GM21529 (cell line): Measurements from ENCODE around the gene TLCD3A.
"Not testable (repeated sequence)": the region's sequence is repeated elsewhere in the genome, so short reads cannot be mapped to it uniquely, and the experiment has no call there.

Experiments
- ATAC-seq: cut with Tn5 transposase; IDR thresholded peaks from one replicate; pipeline ENCODE4 v1.9.1; 2021; ENCODE audit not compliant: unreplicated experiment

Gene TLCD3A

GRCh38 chr17:784143-784542, 51.7 kb downstream of the TLCD3A start:
- ATAC-seq, result no peak

DNA sequence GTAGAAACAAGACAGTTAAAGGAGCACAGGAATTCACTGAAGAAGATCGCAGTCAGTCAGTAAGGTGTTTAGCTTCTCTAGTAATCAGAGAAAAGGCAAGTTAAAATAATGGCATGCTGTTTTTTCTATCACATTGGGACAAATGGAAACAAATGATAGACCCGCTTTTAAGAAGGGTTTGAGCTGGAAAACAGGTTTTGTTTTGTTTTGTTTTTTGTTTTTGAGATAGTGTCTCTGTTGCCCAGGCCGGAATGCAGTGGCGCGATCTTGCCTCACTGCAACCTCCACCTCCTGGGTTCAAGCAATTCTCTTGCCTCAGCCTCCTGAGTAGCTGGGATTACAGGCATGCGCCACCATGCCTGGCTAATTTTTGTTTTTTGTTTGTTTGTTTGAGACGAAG, 53.5 kb downstream of the TLCD3A start:
- ATAC-seq, result not testable (repeated sequence)

GRCh38 chr17:787641-788221, 55.3 kb downstream of the TLCD3A start:
- ATAC-seq, result no peak

DNA sequence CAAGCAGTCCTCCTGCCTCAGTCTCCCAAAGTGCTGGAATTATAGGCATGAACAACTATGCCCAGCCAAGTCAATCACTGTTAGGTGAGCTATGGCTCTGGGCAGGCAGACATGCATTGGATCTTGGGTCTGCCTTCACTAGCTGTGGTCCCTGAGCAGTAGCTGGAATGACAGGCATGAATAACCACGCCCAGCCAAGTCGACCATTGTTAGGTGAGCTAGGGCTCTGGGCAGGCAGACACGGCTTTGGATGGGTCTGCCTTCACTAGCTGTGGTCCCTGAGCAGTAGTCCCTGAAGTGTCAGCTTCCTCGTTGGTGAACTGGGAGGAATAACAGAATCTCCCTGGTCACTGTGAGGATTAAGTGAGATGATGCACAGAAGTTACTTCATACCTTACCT, 56.2 kb downstream of the TLCD3A start:
- no peak for ATAC-seq

DNA sequence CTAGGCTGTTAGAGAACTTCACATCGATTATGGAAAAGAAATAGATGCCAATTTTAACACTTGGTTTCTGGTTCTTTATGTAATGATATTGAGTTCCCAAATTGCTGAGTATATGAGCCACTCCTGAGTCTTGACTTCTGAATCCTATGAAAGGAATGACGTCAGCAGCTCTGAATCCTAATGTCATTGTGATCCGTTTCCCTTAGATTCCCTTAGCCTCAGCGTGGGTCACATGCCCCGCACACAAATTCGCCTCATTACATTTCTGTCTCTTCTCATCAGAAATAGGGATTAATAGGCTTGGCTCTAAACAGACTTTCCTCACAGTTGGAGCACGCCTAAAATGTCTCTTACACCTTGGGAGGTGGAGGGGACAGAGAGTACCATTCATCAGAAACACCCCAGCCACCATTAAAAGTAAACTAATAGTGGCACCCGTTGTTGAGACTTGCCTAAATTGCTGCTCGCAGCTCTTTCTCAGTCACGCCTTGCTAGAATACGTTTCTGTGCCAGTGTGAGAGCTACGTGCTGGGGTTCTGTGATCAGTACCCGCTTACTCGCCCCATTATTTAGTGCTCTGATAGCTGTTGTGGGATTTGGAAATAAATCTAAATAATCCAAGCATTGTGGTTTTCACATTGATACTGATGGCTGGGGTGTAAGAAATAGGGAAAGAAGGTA, 56.9 kb downstream of the TLCD3A start:
- no peak for ATAC-seq

DNA sequence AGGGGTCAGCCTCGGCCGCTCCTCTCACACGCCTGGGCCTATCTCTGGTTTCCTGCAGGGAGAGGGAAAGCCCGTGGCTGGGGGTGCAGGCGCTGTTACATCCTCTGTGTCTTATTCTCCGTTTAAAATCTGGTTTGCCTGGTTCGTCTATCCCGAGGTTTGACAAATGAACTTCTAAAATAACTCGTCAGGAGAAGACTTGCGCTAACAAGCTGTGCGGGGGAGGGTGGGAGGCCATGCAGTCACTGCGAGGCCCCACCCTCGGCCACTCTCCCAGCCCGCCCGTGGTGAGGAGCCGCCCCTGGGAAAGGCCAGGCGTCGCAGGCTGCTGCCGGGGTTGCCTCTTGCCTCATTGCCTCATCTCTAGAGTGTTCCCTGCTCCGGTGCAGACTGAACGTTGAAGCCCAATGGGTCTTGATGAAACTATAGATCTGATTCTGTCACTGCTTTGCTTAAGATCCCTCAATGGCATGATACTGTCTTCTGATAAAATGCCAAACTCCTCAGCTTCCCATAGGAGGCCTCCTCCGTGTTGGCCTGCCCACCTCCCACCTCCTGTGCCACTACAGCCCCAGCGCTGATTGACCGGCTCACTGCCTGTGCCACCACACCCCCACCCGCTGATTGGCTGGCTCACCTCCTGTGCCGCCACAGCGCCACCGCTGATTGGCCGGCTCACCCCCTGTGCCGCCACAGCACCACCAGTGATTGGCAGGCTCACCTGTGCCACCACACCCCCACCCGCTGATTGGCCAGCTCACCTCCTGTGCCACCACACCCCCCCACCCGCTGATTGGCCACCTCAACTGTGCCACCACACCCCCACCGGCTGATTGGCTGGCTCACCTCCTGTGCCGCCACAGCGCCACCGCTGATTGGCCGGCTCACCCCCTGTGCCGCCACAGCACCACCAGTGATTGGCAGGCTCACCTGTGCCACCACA, 57.8 kb downstream of the TLCD3A start:
- not testable (repeated sequence) for ATAC-seq

DNA sequence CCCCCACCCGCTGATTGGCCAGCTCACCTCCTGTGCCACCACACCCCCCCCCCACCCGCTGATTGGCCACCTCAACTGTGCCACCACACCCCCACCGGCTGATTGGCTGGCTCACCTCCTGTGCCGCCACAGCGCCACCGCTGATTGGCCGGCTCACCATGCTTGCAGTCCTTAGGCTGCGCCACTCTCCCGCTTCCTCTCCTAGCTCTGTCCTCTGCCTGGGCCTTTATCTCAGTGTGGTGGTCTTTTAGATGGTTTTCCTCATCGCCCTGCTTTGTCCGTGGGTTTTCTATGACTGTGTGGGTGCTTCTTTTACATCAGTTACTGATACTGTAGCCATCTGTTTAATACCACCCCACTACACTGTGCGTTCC, 58.5 kb downstream of the TLCD3A start:
- ATAC-seq, result not testable (repeated sequence)

- ATAC-seq, result no peak
Observed at GRCh38 chr17:791829-792228, 59.4 kb downstream of the TLCD3A start.

DNA sequence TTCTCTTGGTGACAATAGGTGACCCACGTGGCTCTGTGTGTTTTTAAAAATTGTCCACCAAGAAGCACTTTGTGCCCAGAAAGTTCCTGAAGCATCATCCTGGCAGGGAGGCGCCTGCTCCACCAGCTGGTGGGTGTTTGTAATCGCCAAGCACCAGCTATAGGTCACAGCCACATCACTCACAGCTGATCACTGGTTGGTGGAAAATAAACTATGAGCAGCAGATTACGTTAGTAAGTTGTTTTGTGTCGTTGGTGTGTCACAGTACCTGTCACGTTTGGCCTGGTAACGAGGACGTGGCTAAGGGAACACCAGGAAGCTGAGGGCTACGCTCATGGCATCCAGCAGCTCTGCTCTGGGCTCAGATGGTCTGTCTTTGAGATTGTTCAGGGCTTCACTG, 59.9 kb downstream of the TLCD3A start:
- no peak for ATAC-seq
